Lung (tissue), 12 donors: ENCODE data around the gene PPM1N. TPM values are rescaled to one million over a fixed set of nuclear protein-coding genes. Genes with fewer than 3 reads are reported as not detected.

Source experiments
- ATAC-seq: fragments of 200-7000 bp; cut with Tn5 transposase; one replicate; pipeline ENCODE4 v1.9.1; 2020; ENCODE audit warnings: moderate number of reproducible peaks; ENCODE audit not compliant: insufficient read depth, low FRiP score
- DNase-seq, 3 donors: peaks; one replicate each; pipeline ENCODE4 v3.0.0-alpha.2; 2013 to 2017
- H3K27ac ChIP-seq, 2 donors: one replicate each; pipeline ENCODE4 v1.5.1; 2013; ENCODE audit warnings: mild to moderate bottlenecking in 2 of 2, moderate library complexity in 2 of 2, control low read depth in 1 of 2, inconsistent platforms in 1 of 2, low read depth in 1 of 2, low read length in 1 of 2
- H3K27me3 ChIP-seq, 3 donors: one replicate each; pipeline ENCODE4 v1.5.1; 2013; ENCODE audit warnings: low read length in 2 of 3; ENCODE audit not compliant: control insufficient read depth in 3 of 3, insufficient read depth in 3 of 3
- H3K36me3 ChIP-seq, 4 donors: one replicate each; pipeline ENCODE4 v1.5.1; 2013; ENCODE audit warnings: low read length in 4 of 4, mild to moderate bottlenecking in 1 of 4, moderate library complexity in 1 of 4; ENCODE audit not compliant: control insufficient read depth in 4 of 4, insufficient read depth in 4 of 4
- H3K4me1 ChIP-seq, 5 donors: one replicate each; pipeline ENCODE4 v1.5.1; 2013; ENCODE audit warnings: low read length in 5 of 5, mild to moderate bottlenecking in 2 of 5, moderate library complexity in 1 of 5; ENCODE audit not compliant: control insufficient read depth in 5 of 5, insufficient read depth in 5 of 5
- H3K4me3 ChIP-seq: one replicate; pipeline ENCODE4 v1.5.1; 2013; ENCODE audit warnings: mild to moderate bottlenecking, control low read depth, moderate library complexity
- H3K9ac ChIP-seq, 2 donors: one replicate each; pipeline ENCODE4 v1.5.1; 2013; ENCODE audit warnings: low read length in 2 of 2, control low read depth in 1 of 2; ENCODE audit not compliant: insufficient read depth in 1 of 2
- H3K9me3 ChIP-seq, 4 donors: one replicate each; pipeline ENCODE4 v1.5.1; 2013; ENCODE audit warnings: low read length in 3 of 4, mild to moderate bottlenecking in 1 of 4, moderate library complexity in 1 of 4; ENCODE audit not compliant: control insufficient read depth in 4 of 4, insufficient read depth in 3 of 4
- CTCF ChIP-seq: IDR thresholded peaks from 2 replicates; pipeline ENCODE4 v1.5.1; 2012; ENCODE audit warnings: mild to moderate bottlenecking; ENCODE audit errors: control extremely low read depth, extremely low read depth
- WGBS, 2 donors: extraction: QIAGEN DNeasy Blood & Tissue Kit; methylation state at CpG; one replicate each; pipeline ENCODE4 v1.1.7; 2013; 5-methylcytosine and 5-hydroxymethylcytosine counted together
- polyA plus RNA-seq, 2 donors: library from polyadenylated mRNA; stranded (reverse); fragments of 200-250 nt; gene quantifications; one replicate each; pipeline ENCODE4 v1.2.1, GENCODE V29; 2013
- total RNA-seq, 2 donors: library from RNA; depleted of rRNA in 1 of 2; stranded (reverse); fragments of >200 nt in 1 of 2; gene quantifications; one replicate each; pipeline ENCODE4 v1.2.1, GENCODE V29; 2014 to 2021
- donor health status: control.
- donor health status: control.
- donor health status: Bipolar disorder and iron deficiency.
- donor health status: healthy.
- donor health status: DM: yes; HTN: yes; CAD: no.

PPM1N gene
- total and polyA plus RNA-seq, 4 donors, result 0.37 to 8.1 (median 1.6) TPM

GRCh38 chr19:45515807-45516401 is 17.7 kb downstream of the PPM1N start:
- peak overlapping the region in 1 of 2 donors; percentile 75 for H3K27ac ChIP-seq
- H3K9ac ChIP-seq, result no peak overlapping the region
- H3K4me1 ChIP-seq, result peaks cover 0 to 15% (median 2%) of the 10 kb centered on the region in 5 donors
- DNase-seq (peak in 1 of 3 donors; percentile 11), ATAC-seq (peak; percentile 24)
- WGBS, 2 donors, result 32 to 67% methylated on average over 9 of the region's 9 CpGs
- no peaks in the 10 kb centered on the region for H3K27me3 ChIP-seq
- no peaks in the 10 kb centered on the region for H3K9me3 ChIP-seq
- H3K4me3 ChIP-seq, result no peak overlapping the region
- H3K36me3 ChIP-seq, result peaks cover 3 to 30% (median 8%) of the 10 kb centered on the region in 4 donors
- no peak for TF ChIP-seq CTCF

GRCh38 chr19:45517238-45517637 is 19.0 kb downstream of the PPM1N start:
- DNase-seq, result no peak
- no peak overlapping the region for H3K9ac ChIP-seq
- H3K4me1 ChIP-seq, result peaks cover 0 to 15% (median 0%) of the 10 kb centered on the region in 5 donors
- no peaks in the 10 kb centered on the region for H3K9me3 ChIP-seq
- H3K4me3 ChIP-seq, result no peak overlapping the region
- H3K27me3 ChIP-seq, result no peaks in the 10 kb centered on the region
- TF ChIP-seq CTCF, result no peak
- no peak overlapping the region for H3K27ac ChIP-seq
- H3K36me3 ChIP-seq, result peaks cover 3 to 41% (median 11%) of the 10 kb centered on the region in 4 donors
- 66 to 73% methylated on average over 7 of the region's 7 CpGs for WGBS, 2 donors
- no peak for ATAC-seq

GRCh38 chr19:45517641-45518468 is 19.6 kb downstream of the PPM1N start:
- Histone ChIP-seq H3K4me3 (no peak overlapping the region), H3K9ac (no peak overlapping the region), H3K27ac (no peak overlapping the region), H3K4me1 (peaks cover 0 to 15% (median 0%) of the 10 kb centered on the region in 5 donors), H3K27me3 (no peaks in the 10 kb centered on the region), H3K9me3 (no peaks in the 10 kb centered on the region), H3K36me3 (peaks cover 3 to 46% (median 13%) of the 10 kb centered on the region in 4 donors)
- TF ChIP-seq CTCF, result no peak
- ATAC-seq, result no peak
- no peak for DNase-seq
- 90 to 92% methylated on average over 48 to 50 of the region's 50 CpGs for WGBS, 2 donors
